GM21723 (cell line): ENCODE measurements around the gene RAB3GAP2.
"Not testable (repeated sequence)": the region's sequence is repeated elsewhere in the genome, so short reads cannot be mapped to it uniquely, and the experiment has no call there.

Experiments
- ATAC-seq: cut with Tn5 transposase; IDR thresholded peaks from one replicate; pipeline ENCODE4 v1.9.1; 2021; ENCODE audit warnings: mild to moderate bottlenecking, moderate library complexity; ENCODE audit not compliant: unreplicated experiment

Gene RAB3GAP2

GRCh38 chr1:220291580-220291979 is 19.3 kb upstream of the RAB3GAP2 start:
- ATAC-seq = no peak

DNA sequence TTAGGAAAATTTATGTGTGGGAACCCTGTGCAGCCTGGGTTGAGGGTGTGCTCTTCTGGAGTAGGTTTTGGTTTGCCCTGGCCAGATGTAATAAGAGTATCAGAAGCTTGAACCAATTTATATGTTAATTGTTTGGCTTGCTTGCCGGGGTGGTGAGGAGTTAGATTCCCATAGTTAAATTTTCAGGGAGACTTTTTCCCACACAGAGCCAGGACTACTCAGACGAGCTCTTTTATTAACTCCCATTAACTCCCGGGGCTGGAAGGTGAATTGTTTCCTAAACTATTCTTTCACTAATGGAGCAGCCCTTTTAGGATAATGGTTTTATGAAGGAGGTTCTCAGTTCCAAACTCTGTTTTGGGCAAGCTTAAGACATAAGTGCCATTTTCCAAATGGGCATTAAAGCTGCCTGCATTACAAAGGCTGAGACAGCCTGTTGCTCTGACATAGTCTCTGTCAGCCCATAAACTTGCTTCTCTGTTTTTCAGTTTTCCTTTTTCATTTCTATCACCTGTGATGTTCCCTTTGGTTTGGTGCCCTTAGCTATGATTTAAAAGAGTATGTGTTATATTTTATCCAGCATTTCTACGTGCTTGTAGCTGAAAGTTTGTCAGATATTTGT is 18.0 kb upstream of the RAB3GAP2 start:
- ATAC-seq = no peak

GRCh38 chr1:220287129-220287528 is 14.9 kb upstream of the RAB3GAP2 start:
- ATAC-seq = no peak

DNA sequence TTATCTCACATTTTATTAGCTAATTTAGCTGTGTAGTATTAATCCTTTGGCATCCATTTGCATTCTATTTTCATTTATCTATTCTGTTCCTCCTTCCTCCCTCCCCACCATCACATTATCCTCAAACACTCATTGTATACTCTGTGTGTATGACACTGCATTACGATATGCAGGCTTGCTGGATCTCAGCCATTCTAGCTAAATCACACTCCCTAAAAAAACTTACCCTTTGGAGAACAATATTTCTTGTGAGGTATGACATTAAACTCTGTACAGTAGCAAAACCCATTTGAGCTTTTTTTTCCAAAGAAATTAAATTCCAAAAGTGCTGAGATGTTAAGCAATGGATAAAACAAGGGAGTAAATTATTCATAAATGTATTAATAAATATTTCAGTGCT is 11.4 kb upstream of the RAB3GAP2 start:
- no peak for ATAC-seq

DNA sequence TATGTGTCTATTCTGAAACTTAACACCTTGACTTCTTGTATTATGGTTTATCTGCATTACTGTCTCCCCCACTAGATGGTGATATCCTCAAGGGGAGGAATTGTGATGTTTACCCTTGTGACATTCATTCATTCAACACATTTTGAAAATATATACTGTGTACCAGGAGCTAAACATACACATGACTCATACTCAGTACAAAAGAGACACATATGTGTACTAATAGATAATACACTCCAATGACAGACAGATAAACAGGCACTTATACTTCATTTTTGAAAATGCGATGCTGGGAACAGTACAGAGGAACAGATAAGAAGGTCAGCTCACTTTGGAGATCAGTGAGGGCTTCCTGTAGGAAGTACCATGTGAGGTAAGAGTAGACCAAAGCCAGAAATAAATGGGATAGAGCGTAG is 8.9 kb upstream of the RAB3GAP2 start:
- no peak for ATAC-seq

DNA sequence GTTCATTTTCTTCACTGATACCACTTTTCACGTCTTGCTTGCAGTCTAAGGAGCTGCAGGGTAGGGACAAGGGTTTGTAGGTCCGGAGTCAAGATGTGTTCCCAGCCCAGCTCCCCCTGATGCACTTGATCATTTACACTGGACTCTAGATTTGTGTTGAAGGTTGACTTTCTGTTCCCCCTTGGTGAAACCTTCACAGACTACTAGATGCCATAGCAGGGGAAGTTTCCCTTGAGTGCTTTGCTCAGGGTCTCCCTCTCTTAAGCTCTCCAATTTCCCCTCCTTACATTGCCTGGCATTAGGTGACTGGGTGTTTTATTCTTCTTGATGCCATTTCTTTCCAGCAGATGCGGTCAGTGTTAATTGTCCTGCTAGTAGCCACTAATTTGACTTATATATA is 8.0 kb upstream of the RAB3GAP2 start:
- no peak for ATAC-seq

- ATAC-seq = no peak
These were observed 6.7 kb upstream of the RAB3GAP2 start for GRCh38 chr1:220278991-220279390.

GRCh38 chr1:220275430-220275829 is 3.2 kb upstream of the RAB3GAP2 start:
- ATAC-seq = no peak

- ATAC-seq = no peak
These were observed 2.1 kb upstream of the RAB3GAP2 start for GRCh38 chr1:220274251-220274855.

DNA sequence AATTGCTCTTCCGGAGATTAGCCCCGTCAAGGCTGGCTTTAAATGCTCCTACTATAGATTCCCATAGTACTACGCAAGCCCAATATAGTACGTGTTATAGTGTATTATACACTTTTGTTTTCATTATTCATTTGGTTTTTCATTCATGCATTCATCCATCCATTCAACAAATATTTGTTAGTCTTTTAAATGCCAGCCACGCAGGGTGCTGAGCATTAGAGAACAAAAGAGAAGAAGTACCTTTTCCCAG is 513 bp upstream of the RAB3GAP2 start:
- ATAC-seq = no peak

- ATAC-seq = no peak
These were observed 577 bp downstream of the RAB3GAP2 start for GRCh38 chr1:220271706-220272046.

GRCh38 chr1:220269036-220269435 is 3.2 kb downstream of the RAB3GAP2 start:
- ATAC-seq = no peak

DNA sequence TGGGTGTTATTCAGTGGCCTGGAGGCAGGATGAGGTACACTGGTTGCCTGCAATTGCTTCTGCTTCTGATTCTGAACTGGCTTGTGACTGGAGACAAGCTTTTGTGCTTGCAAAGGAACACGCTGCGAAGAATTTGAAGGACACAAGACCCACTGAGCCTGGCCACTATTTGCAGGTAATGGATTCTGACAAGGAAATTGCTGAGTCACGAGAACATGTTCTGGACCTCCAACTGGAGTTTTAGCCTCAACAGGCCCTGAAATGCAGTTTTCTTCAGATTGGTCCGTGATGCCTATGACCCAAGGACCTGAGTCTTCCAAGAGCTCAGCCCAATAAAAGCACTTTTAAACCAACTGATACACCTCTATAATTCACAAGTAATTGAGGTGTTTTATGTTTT is 4.6 kb downstream of the RAB3GAP2 start:
- no peak for ATAC-seq

GRCh38 chr1:220260228-220260627 is 12.0 kb downstream of the RAB3GAP2 start:
- ATAC-seq = not testable (repeated sequence)

DNA sequence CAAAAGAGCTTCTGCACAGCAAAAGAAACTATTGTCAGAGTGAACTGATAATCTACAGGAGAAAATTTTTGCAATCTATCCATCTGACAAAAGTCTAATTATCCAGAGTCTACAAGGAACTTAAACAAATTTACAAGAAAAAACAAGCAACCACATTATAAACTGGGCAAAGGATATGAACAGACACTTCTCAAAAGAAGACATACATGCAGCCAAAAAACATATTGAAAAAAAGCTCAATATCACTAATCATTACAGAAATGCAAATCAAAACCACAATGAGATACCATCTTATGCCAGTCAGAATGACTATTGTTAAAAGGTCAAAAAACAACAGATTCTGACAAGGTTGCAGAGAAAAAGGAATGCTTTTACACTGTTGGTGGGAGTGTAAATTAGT is 12.5 kb downstream of the RAB3GAP2 start:
- not testable (repeated sequence) for ATAC-seq

GRCh38 chr1:220256194-220256593 is 16.1 kb downstream of the RAB3GAP2 start:
- ATAC-seq = not testable (repeated sequence)

- no peak for ATAC-seq
These were observed 17.0 kb downstream of the RAB3GAP2 start for GRCh38 chr1:220255204-220255603.

DNA sequence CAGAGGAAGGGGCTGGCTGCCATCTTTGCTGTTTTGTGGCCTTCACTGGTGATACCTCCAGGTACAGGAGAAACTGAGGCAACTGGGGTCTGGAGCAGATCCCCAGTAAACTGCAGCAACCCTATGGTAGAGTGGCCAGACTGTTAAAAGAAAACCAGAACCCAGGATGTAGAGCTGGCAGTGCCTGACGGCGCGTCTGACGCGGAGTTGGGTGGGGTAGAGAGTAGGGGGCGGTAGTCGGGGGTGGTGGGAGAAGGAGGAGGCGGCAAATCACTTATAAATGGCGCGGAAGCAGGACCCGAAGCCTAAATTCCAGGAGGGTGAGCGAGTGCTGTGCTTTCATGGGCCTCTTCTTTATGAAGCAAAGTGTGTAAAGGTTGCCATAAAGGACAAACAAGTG is 19.0 kb downstream of the RAB3GAP2 start:
- not testable (repeated sequence) for ATAC-seq

- ATAC-seq = no peak
These were observed 21.0 kb downstream of the RAB3GAP2 start for GRCh38 chr1:220251272-220251671.

DNA sequence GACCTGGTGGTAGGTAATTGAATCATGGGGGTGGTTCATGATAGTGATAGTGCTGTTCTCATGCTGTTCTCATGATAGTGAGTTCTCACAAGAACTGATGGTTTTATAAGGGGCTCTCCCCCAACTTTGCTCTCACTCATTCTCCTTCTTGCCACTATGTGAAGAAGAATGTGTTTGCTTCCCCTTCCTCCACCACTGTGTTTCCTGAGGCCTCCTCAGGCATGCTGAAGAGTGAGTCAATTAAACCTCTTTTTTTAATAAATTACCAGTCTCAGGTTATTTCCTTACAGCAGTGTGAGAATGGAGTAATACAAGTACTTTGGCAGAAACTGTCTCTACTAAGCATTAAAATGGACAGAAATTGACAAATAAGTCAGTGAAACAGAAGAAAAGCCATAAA is 21.6 kb downstream of the RAB3GAP2 start:
- ATAC-seq = no peak

GRCh38 chr1:220249522-220249921 is 22.7 kb downstream of the RAB3GAP2 start:
- no peak for ATAC-seq

- not testable (repeated sequence) for ATAC-seq
These were observed 23.5 kb downstream of the RAB3GAP2 start for GRCh38 chr1:220248715-220249265.

DNA sequence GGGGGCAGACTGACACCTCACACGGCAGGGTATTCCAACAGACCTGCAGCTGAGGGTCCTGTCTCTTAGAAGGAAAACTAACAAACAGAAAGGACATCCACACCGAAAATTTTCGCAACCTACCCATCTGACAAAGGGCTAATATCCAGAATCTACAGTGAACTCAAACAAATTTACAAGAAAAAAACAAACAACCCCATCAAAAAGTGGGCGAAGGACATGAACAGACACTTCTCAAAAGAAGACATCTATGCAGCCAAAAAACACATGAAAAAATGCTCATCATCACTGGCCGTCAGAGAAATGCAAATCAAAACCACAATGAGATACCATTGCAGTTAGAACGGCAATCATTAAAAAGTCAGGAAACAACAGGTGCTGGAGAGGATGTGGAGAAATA is 26.4 kb downstream of the RAB3GAP2 start:
- ATAC-seq = not testable (repeated sequence)
